Neural progenitor cell (in vitro differentiated cells): ENCODE measurements around the gene SCGB1C2.

Experiments
- EZH2 ChIP-seq: fragments of 200-600 bp; sonication (generic); IDR thresholded peaks from 2 replicates; pipeline ENCODE4 v1.6.1; 2017; ENCODE audit warnings: antibody characterized with exemption, mild to moderate bottlenecking, moderate library complexity
- EZH2phosphoT487 ChIP-seq: fragments of 200-600 bp; sonication (generic); IDR thresholded peaks from 2 replicates; pipeline ENCODE4 v1.6.1; 2017; ENCODE audit warnings: antibody characterized with exemption
- TF ChIP-seq, protein P1 (sequence below): fragments of 200-600 bp; sonication (generic); IDR thresholded peaks from 2 replicates; pipeline ENCODE4 v1.5.1; 2017; ENCODE audit warnings: antibody characterized with exemption, mild to moderate bottlenecking

DNA sequence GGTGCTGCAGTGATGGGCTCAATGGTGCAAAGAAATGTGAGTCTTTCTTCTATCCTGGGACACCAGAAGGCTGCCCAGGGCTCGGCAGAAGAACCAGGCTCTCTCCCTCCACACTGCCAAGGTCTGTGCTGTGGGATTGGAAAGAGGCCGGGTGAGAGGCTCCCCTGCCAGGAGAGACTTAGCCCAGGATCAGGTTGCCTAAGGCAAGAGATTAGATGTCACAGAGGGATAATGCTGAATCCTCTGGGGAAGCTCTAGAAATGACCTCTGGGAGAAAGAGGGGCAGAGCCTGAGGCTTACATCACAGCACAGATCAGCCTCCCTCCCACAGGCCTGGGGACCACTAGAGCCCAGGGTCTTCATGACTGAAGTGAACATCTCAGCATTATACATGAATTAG lies 49.8 kb downstream of the SCGB1C2 start:
- TF ChIP-seq, protein P1, sequence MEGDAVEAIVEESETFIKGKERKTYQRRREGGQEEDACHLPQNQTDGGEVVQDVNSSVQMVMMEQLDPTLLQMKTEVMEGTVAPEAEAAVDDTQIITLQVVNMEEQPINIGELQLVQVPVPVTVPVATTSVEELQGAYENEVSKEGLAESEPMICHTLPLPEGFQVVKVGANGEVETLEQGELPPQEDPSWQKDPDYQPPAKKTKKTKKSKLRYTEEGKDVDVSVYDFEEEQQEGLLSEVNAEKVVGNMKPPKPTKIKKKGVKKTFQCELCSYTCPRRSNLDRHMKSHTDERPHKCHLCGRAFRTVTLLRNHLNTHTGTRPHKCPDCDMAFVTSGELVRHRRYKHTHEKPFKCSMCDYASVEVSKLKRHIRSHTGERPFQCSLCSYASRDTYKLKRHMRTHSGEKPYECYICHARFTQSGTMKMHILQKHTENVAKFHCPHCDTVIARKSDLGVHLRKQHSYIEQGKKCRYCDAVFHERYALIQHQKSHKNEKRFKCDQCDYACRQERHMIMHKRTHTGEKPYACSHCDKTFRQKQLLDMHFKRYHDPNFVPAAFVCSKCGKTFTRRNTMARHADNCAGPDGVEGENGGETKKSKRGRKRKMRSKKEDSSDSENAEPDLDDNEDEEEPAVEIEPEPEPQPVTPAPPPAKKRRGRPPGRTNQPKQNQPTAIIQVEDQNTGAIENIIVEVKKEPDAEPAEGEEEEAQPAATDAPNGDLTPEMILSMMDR = no peak
- TF ChIP-seq EZH2phosphoT487 (no peak), EZH2 (no peak)
